OCI-LY7 (cell line): ENCODE results near the gene HMCES. TPM values are rescaled to one million over a fixed set of nuclear protein-coding genes. Genes with fewer than 3 reads are reported as not detected.

Experiments
- BruUV-seq: library from RNA; stranded (reverse); fragments of 400-500 nt; replicated peaks from 2 replicates; lab custom pipeline; 2021; lab: Mats Ljungman, UMichigan
- CTCF ChIA-PET: fragments of 300-600 bp; sonication (Branson Sonifier 250); formaldehyde crosslinking; loops from one replicate; lab custom pipeline; 2022; ENCODE audit warnings: antibody characterized with exemption; ENCODE audit not compliant: unreplicated experiment; lab: Charles Lee
- POLR2A ChIA-PET: fragments of 300-600 bp; sonication (Branson Sonifier 250); formaldehyde crosslinking; loops from one replicate; lab custom pipeline; 2022; ENCODE audit warnings: antibody characterized with exemption; lab: Charles Lee
- DNase-seq: peaks from one replicate; pipeline ENCODE4 v3.0.0-alpha.2; 2015; ENCODE audit warnings: low spot score
- H2AFZ ChIP-seq: fragments of 200-600 bp; sonication (generic), shearing (Covaris generic); 2 replicates; pipeline ENCODE4 v1.6.1; 2014; ENCODE audit warnings: mild to moderate bottlenecking, antibody characterized with exemption, low read length, moderate library complexity
- H3K27ac ChIP-seq: fragments of 200-600 bp; sonication (generic); 2 replicates; pipeline ENCODE4 v1.5.1; 2014; ENCODE audit warnings: mixed run types, low read depth, mild to moderate bottlenecking, moderate library complexity, low read length, inconsistent platforms; ENCODE audit not compliant: poor library complexity, severe bottlenecking
- H3K36me3 ChIP-seq: fragments of 200-600 bp; sonication (generic); 2 replicates; pipeline ENCODE4 v1.6.1; 2014; ENCODE audit warnings: mild to moderate bottlenecking, antibody characterized with exemption, low read length, moderate library complexity, mixed read lengths; ENCODE audit not compliant: insufficient read depth
- H3K4me1 ChIP-seq: fragments of 200-600 bp; sonication (generic); 2 replicates; pipeline ENCODE4 v1.5.1; 2014; ENCODE audit warnings: mild to moderate bottlenecking, low read length; ENCODE audit not compliant: insufficient read depth, poor library complexity, severe bottlenecking
- H3K4me2 ChIP-seq: fragments of 200-600 bp; sonication (generic); 2 replicates; pipeline ENCODE4 v1.6.1; 2014; ENCODE audit warnings: mild to moderate bottlenecking, low read length
- H3K4me3 ChIP-seq: fragments of 200-600 bp; sonication (generic); 2 replicates; pipeline ENCODE4 v1.5.1; 2014; ENCODE audit warnings: mild to moderate bottlenecking, low read depth, low read length; ENCODE audit not compliant: poor library complexity, severe bottlenecking
- H3K79me2 ChIP-seq: fragments of 200-600 bp; sonication (generic); 2 replicates; pipeline ENCODE4 v1.6.1; 2016; ENCODE audit warnings: low read depth, mild to moderate bottlenecking, low read length, moderate library complexity, mixed read lengths; ENCODE audit not compliant: insufficient read depth
- H3K9me2 ChIP-seq: fragments of 200-600 bp; sonication (generic); 2 replicates; pipeline ENCODE4 v1.6.1; 2016; ENCODE audit warnings: mild to moderate bottlenecking, low read length, mixed read lengths; ENCODE audit not compliant: insufficient read depth
- H3K9me3 ChIP-seq: fragments of 200-600 bp; sonication (generic); 2 replicates; pipeline ENCODE4 v1.6.1; 2014; ENCODE audit warnings: mild to moderate bottlenecking, mixed run types, low read length, mixed read lengths
- H4K20me1 ChIP-seq: fragments of 200-600 bp; sonication (generic); 2 replicates; pipeline ENCODE4 v1.6.1; 2014; ENCODE audit warnings: mild to moderate bottlenecking, antibody characterized with exemption, low read length, moderate library complexity, mixed read lengths; ENCODE audit not compliant: insufficient read depth
- CTCF ChIP-seq: fragments of 200-600 bp; sonication (generic); conservative IDR thresholded peaks from 2 replicates; pipeline ENCODE4 v1.5.1; 2014; ENCODE audit warnings: mild to moderate bottlenecking, antibody characterized with exemption, low read length, moderate library complexity, mixed read lengths
- EZH2phosphoT487 ChIP-seq: fragments of 200-600 bp; sonication (generic); IDR thresholded peaks from 2 replicates; pipeline ENCODE4 v1.6.1; 2018; ENCODE audit warnings: low read depth, borderline replicate concordance, mild to moderate bottlenecking, mixed run types, antibody characterized with exemption, low read length, moderate library complexity, mixed read lengths
- intact Hi-C: fragments of 100-400 bp; cut with micrococcal nuclease; formaldehyde crosslinking; loops from one replicate; pipeline ENCODE4 v1.10.0; 2022; ENCODE audit not compliant: unreplicated experiment
- total RNA-seq, 2 experiments: library from RNA; depleted of rRNA in 1 of 2; stranded (reverse); fragments of >200 nt in 1 of 2; shearing (Covaris generic) in 1 of 2; gene quantifications; 2 replicates each; pipeline ENCODE4 v1.2.3, GENCODE V29; 2014 to 2022

HMCES gene
- total RNA-seq, 2 experiments from 2014 or later, result 90.6 to 287 TPM

- Histone ChIP-seq H3K79me2 (no peaks in the 10 kb centered on the region), H3K36me3 (no peaks in the 10 kb centered on the region), H3K9me2 (no peaks in the 10 kb centered on the region), H3K9me3 (no peaks in the 10 kb centered on the region), H3K4me3 (no peak overlapping the region), H3K27ac (no peak overlapping the region), H2AFZ (no peak overlapping the region), H4K20me1 (no peaks in the 10 kb centered on the region), H3K4me1 (peaks cover 4% of the 10 kb centered on the region), H3K4me2 (no peak overlapping the region)
- CTCF ChIA-PET, result no interaction called here
- TF ChIP-seq CTCF (peak; percentile 58), EZH2phosphoT487 (no peak)
- POLR2A ChIA-PET, result no interaction called here
- intact Hi-C loops, result no loop called here
- BruUV-seq, result no TSS peak
- DNase-seq, result peak; percentile 39
Measured at GRCh38 chr3:129352045-129352444, 73.4 kb downstream of the HMCES start.

GRCh38 chr3:129352650-129353588, 74.2 kb downstream of the HMCES start:
- Histone ChIP-seq H4K20me1 (no peaks in the 10 kb centered on the region), H3K27ac (no peak overlapping the region), H3K36me3 (no peaks in the 10 kb centered on the region), H3K9me3 (no peaks in the 10 kb centered on the region), H3K4me2 (no peak overlapping the region), H3K4me3 (no peak overlapping the region), H3K4me1 (no peaks in the 10 kb centered on the region), H3K9me2 (no peaks in the 10 kb centered on the region), H3K79me2 (no peaks in the 10 kb centered on the region), H2AFZ (no peak overlapping the region)
- no peak for DNase-seq
- ChIA-PET POLR2A (no interaction called here), CTCF (no interaction called here)
- TF ChIP-seq EZH2phosphoT487, result no peak
- TF ChIP-seq CTCF, result no peak
- intact Hi-C loops, result no loop called here
- BruUV-seq, result no TSS peak

GRCh38 chr3:129353589-129353941, 74.9 kb downstream of the HMCES start:
- Histone ChIP-seq H3K4me3 (no peak overlapping the region), H3K27ac (no peak overlapping the region), H3K9me3 (no peaks in the 10 kb centered on the region), H3K79me2 (no peaks in the 10 kb centered on the region), H3K9me2 (no peaks in the 10 kb centered on the region), H3K4me1 (no peaks in the 10 kb centered on the region), H3K4me2 (no peak overlapping the region), H4K20me1 (no peaks in the 10 kb centered on the region), H2AFZ (no peak overlapping the region), H3K36me3 (no peaks in the 10 kb centered on the region)
- TF ChIP-seq CTCF (no peak), EZH2phosphoT487 (no peak)
- intact Hi-C loops, result no loop called here
- no peak for DNase-seq
- POLR2A ChIA-PET, result no interaction called here
- CTCF ChIA-PET, result no interaction called here
- no TSS peak for BruUV-seq
